ENCODE measurements around the gene ARHGAP45.

ARHGAP45 gene

DNA sequence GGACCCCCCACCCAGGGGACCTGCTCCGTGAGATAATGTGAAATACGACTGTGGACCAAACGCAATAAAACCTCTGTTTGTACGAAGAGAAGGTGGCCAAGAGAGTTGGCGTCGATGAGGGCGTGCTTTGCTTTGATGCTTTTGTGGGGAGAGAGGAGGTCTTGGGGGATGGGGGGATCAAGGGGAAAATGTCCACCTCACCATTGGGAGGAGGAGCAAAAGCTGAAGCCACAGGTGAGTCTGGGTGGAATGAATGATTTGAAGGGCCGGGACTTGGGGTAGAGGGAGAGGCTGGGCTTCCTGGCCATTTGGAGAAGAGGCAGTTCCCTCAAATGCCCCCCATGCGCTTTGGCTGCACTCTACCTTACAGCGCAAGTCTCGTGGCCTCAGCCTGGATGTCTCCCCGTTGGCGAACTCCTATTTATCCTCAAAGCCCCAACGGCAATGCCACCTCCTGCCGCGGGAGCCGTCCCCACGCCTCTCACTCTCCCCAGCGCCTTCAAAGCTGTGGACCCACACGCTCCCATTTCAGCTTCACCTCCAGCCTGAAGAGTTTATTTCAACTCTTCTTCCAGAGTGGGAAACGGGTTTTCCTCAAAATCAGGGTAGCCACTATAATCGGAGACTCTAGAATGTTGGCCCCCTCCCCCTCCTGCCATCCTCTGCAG, 27.9 kb upstream of the ARHGAP45 start:
- no peaks in the 10 kb centered on the region for H3K27me3 ChIP-seq (ENCODE audit: control insufficient read depth, low read length)
- no peaks in the 10 kb centered on the region for H3K9me2 ChIP-seq (replicated peaks; ENCODE audit: control insufficient read depth, low read length)
- H3K4me3 ChIP-seq (ENCODE audit: low read length): peak overlapping the region; percentile 90
- peaks cover 30% of the 10 kb centered on the region for H3F3A ChIP-seq (ENCODE audit: control insufficient read depth, insufficient read depth)
- H3K4me1 ChIP-seq (ENCODE audit: control insufficient read depth, low read length): peaks cover 52% of the 10 kb centered on the region
- peak overlapping the region; percentile 89 for H3K4me2 ChIP-seq (ENCODE audit: low read length)
- H3K27ac ChIP-seq (ENCODE audit: low read depth, low read length): peak overlapping the region; percentile 99
- peaks cover 42% of the 10 kb centered on the region for H3K36me3 ChIP-seq (ENCODE audit: control insufficient read depth, low read length)
- peaks cover 16% of the 10 kb centered on the region for H3K79me2 ChIP-seq (ENCODE audit: control insufficient read depth, low read length)
- H4K20me1 ChIP-seq (ENCODE audit: control insufficient read depth, insufficient read depth, low read depth, low read length): peaks cover 4% of the 10 kb centered on the region; the same call in 1 of the 2 replicates
- TF ChIP-seq EZH2phosphoT487 (IDR thresholded peaks at IDR 0.05; ENCODE audit: borderline replicate concordance, low read length): no peak
- TF ChIP-seq, protein P1, sequence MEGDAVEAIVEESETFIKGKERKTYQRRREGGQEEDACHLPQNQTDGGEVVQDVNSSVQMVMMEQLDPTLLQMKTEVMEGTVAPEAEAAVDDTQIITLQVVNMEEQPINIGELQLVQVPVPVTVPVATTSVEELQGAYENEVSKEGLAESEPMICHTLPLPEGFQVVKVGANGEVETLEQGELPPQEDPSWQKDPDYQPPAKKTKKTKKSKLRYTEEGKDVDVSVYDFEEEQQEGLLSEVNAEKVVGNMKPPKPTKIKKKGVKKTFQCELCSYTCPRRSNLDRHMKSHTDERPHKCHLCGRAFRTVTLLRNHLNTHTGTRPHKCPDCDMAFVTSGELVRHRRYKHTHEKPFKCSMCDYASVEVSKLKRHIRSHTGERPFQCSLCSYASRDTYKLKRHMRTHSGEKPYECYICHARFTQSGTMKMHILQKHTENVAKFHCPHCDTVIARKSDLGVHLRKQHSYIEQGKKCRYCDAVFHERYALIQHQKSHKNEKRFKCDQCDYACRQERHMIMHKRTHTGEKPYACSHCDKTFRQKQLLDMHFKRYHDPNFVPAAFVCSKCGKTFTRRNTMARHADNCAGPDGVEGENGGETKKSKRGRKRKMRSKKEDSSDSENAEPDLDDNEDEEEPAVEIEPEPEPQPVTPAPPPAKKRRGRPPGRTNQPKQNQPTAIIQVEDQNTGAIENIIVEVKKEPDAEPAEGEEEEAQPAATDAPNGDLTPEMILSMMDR (IDR thresholded peaks at IDR 0.05; ENCODE audit: low read depth, low read length, poor library complexity, severe bottlenecking): no peak
- no peaks in the 10 kb centered on the region for H3K9me3 ChIP-seq (ENCODE audit: control insufficient read depth, insufficient read depth, low read length)

DNA sequence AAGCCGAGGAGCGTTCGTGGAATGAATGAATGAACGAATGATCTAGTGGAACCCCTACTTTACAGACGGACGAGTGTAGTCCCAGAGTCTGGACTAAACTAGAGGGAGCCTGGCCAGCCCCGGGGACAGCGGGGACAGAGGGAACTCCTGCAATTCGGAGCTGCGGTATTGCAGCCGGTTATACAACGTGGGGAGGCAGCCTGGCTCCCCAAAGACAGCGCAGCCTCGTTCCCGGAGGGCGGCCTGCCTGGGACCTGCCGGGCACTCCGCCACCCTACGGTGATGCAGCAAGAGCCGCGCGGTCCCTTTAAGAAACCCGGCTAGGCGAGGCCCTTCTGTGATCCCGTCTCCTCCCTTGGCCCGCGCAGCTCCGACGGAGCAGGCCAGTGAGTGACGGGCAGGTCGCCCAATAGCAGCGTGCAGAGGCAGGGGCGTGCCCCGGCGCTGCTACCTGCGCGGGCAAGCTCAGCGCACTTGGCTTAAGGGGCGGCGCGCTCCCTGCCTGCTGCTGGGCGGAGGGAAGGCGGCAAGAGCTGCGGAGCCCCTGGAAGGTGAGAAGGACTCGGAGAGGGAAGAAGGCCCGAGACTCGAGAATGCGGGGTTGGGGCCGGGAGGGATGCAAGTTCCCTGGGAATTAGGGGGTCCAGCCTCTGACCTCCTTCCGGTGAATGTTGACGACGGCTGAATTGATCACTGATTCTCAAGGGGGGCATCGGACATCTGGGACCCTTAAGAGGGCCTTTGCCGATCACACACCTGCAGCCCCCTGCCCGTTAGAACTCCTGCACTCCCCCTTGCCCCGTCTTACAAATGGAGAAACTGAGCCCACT, 27.1 kb upstream of the ARHGAP45 start, which contains the start of gene ABCA7:
TSS of gene ABCA7 (plus strand) at position 462 of the 830 bp plus-strand sequence. CDS start 1,255 bp downstream, outside the sequence.
- no peaks in the 10 kb centered on the region for H3K9me3 ChIP-seq (ENCODE audit: control insufficient read depth, insufficient read depth, low read length)
- peaks cover 46% of the 10 kb centered on the region for H3K36me3 ChIP-seq (ENCODE audit: control insufficient read depth, low read length)

DNA sequence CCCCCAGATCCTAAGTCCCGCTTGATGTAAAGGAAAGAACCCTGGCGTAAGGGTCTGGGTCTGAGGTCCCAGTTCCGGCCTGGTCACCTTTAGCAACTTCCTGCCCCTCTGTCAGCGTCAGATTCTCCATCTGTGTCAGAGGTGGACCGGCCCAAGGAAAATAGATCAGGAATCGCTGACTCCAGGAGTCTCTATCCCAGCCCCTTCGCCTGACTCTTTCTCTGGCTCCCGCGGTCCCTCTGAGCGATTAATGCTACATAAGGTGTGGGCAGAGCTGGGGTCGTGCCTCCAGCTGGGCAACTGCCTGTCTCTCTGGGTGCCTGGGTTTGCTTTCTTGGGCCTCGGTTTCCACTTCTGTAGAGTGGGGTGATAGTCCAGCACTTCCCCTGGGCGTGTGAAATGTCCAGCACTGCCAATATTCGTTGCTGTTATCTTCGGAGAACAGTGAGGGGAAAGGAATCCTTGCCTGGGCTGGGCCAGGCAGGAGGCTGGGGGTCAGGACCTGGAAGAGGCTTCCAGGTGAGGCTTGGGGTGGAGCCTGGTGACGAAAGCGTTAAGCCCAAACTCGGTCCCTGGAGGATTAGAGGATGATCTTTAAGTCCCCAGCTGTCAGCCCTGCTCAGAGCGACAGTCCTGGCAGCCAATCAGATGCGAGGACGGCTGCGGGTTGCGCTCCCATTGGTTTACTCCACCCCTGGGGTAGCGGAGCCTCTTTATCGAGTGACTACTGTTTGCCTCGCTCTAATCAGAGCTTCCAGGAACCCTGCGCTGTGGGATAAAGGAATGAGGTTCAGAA, 26.3 kb upstream of the ARHGAP45 start:
- Histone ChIP-seq H3K9me3 (ENCODE audit: control insufficient read depth, insufficient read depth, low read length) (no peaks in the 10 kb centered on the region), H4K20me1 (ENCODE audit: control insufficient read depth, insufficient read depth, low read depth, low read length) (peaks cover 4% of the 10 kb centered on the region; the same call in 1 of the 2 replicates), H3K4me3 (ENCODE audit: low read length) (peak overlapping the region; percentile 90), H3K9me2 (replicated peaks; ENCODE audit: control insufficient read depth, low read length) (no peaks in the 10 kb centered on the region), H3F3A (ENCODE audit: control insufficient read depth, insufficient read depth) (peaks cover 30% of the 10 kb centered on the region), H3K4me2 (ENCODE audit: low read length) (peak overlapping the region; percentile 89), H3K4me1 (ENCODE audit: control insufficient read depth, low read length) (peaks cover 52% of the 10 kb centered on the region), H3K27me3 (ENCODE audit: control insufficient read depth, low read length) (no peaks in the 10 kb centered on the region), H3K27ac (ENCODE audit: low read depth, low read length) (peak overlapping the region; percentile 99), H3K79me2 (ENCODE audit: control insufficient read depth, low read length) (peaks cover 16% of the 10 kb centered on the region), H3K36me3 (ENCODE audit: control insufficient read depth, low read length) (peaks cover 48% of the 10 kb centered on the region)
- TF ChIP-seq, protein P1 (IDR thresholded peaks at IDR 0.05; ENCODE audit: low read depth, low read length, poor library complexity, severe bottlenecking): no peak
- TF ChIP-seq EZH2phosphoT487 (IDR thresholded peaks at IDR 0.05; ENCODE audit: borderline replicate concordance, low read length): no peak

More for the DNA sequence above, 27.1 kb upstream of the ARHGAP45 start, which contains the start of gene ABCA7:
- TF ChIP-seq, protein P1 (IDR thresholded peaks at IDR 0.05; ENCODE audit: low read depth, low read length, poor library complexity, severe bottlenecking): no peak
- TF ChIP-seq EZH2phosphoT487 (IDR thresholded peaks at IDR 0.05; ENCODE audit: borderline replicate concordance, low read length): no peak
- Histone ChIP-seq H3K27ac (ENCODE audit: low read depth, low read length) (peak within 1 kb of the TSS; percentile 99), H3K4me3 (ENCODE audit: low read length) (peak within 1 kb of the TSS; percentile 90), H3K27me3 (ENCODE audit: control insufficient read depth, low read length) (no peaks in the 10 kb centered on the region), H3K4me1 (ENCODE audit: control insufficient read depth, low read length) (peaks cover 52% of the 10 kb centered on the region), H3F3A (ENCODE audit: control insufficient read depth, insufficient read depth) (peaks cover 30% of the 10 kb centered on the region), H4K20me1 (ENCODE audit: control insufficient read depth, insufficient read depth, low read depth, low read length) (peaks cover 4% of the 10 kb centered on the region; the same call in 1 of the 2 replicates), H3K79me2 (ENCODE audit: control insufficient read depth, low read length) (peaks cover 16% of the 10 kb centered on the region), H3K9me2 (replicated peaks; ENCODE audit: control insufficient read depth, low read length) (no peaks in the 10 kb centered on the region), H3K4me2 (ENCODE audit: low read length) (peak within 1 kb of the TSS; percentile 89)

Data from DOHH2 (cell line).